Keratinocyte (primary cell): ENCODE results near the gene OASL. TPM values are rescaled to one million over a fixed set of nuclear protein-coding genes. Genes with fewer than 3 reads are reported as not detected.
"Not testable (repeated sequence)": the region's sequence is repeated elsewhere in the genome, so short reads cannot be mapped to it uniquely, and the experiment has no call there.

Experiments used
- DNase-seq: peaks from one replicate; pipeline ENCODE4 v3.0.0-alpha.2; 2011; ENCODE audit warnings: low read depth, missing footprints, low spot score
- FAIRE-seq: peaks from 2 replicates; lab custom pipeline; 2011; peaks lifted over from hg19 to GRCh38; lab: Jason Lieb, UNC
- H2AFZ ChIP-seq: 2 replicates; pipeline ENCODE4 v1.6.0; 2012; ENCODE audit warnings: low read length, control low read depth, inconsistent platforms; ENCODE audit not compliant: control insufficient read depth
- H3K27ac ChIP-seq: 2 replicates; pipeline ENCODE4 v1.5.1; 2011; ENCODE audit warnings: low read length; ENCODE audit not compliant: control insufficient read depth, insufficient read depth
- H3K27me3 ChIP-seq: 3 replicates; pipeline ENCODE4 v1.6.0; 2011; ENCODE audit warnings: low read length; ENCODE audit not compliant: control insufficient read depth, insufficient read depth; ENCODE audit errors: extremely low read depth
- H3K36me3 ChIP-seq, 2 experiments: 2 replicates in 1 of 2; 3 replicates in 1 of 2; pipeline ENCODE4 v1.5.1; 2011; ENCODE audit warnings: low read length in 2 of 2, mild to moderate bottlenecking in 1 of 2; ENCODE audit not compliant: control insufficient read depth in 2 of 2, insufficient read depth in 2 of 2; ENCODE audit errors: extremely low read depth in 1 of 2
- H3K4me1 ChIP-seq: 3 replicates; pipeline ENCODE4 v1.5.1; 2011; ENCODE audit warnings: low read length; ENCODE audit not compliant: control insufficient read depth, insufficient read depth; ENCODE audit errors: extremely low read depth
- H3K4me2 ChIP-seq: 3 replicates; pipeline ENCODE4 v1.6.0; 2011; ENCODE audit warnings: low read depth, low read length; ENCODE audit not compliant: control insufficient read depth, insufficient read depth; ENCODE audit errors: extremely low read depth
- H3K4me3 ChIP-seq, 3 experiments: fragments of 200-600 bp in 1 of 3; sonication (generic) in 1 of 3; 2 replicates in 2 of 3; 3 replicates in 1 of 3; pipeline ENCODE4 v1.5.1; 2011 to 2016; ENCODE audit warnings: low read length in 3 of 3, mild to moderate bottlenecking in 3 of 3, control low read depth in 2 of 3, inconsistent platforms in 1 of 3, low read depth in 1 of 3, mixed read lengths in 1 of 3, mixed run types in 1 of 3, moderate library complexity in 1 of 3; ENCODE audit not compliant: control insufficient read depth in 2 of 3, insufficient read depth in 2 of 3; ENCODE audit errors: extremely low read depth in 1 of 3
- H3K79me2 ChIP-seq: 2 replicates; pipeline ENCODE4 v1.6.0; 2012; ENCODE audit warnings: low read length; ENCODE audit not compliant: control insufficient read depth, insufficient read depth
- H3K9ac ChIP-seq: 3 replicates; pipeline ENCODE4 v1.6.0; 2011; ENCODE audit warnings: low read length; ENCODE audit not compliant: control insufficient read depth, insufficient read depth; ENCODE audit errors: extremely low read depth
- H3K9me1 ChIP-seq: 3 replicates; pipeline ENCODE4 v1.6.0; 2011; ENCODE audit warnings: low read length; ENCODE audit not compliant: control insufficient read depth, insufficient read depth; ENCODE audit errors: extremely low read depth
- H3K9me3 ChIP-seq: 2 replicates; pipeline ENCODE4 v1.5.1; 2012; ENCODE audit warnings: low read depth, low read length; ENCODE audit not compliant: control insufficient read depth
- H4K20me1 ChIP-seq: 3 replicates; pipeline ENCODE4 v1.6.0; 2011; ENCODE audit warnings: low read length; ENCODE audit not compliant: control insufficient read depth, insufficient read depth; ENCODE audit errors: extremely low read depth
- EZH2 ChIP-seq: IDR thresholded peaks from one replicate; pipeline ENCODE4 v1.6.1; 2012; ENCODE audit warnings: inconsistent platforms, mild to moderate bottlenecking, low read length, moderate library complexity
- dilution Hi-C: fragments of 300-500 bp; cut with MboI; formaldehyde crosslinking; loops from one replicate; pipeline ENCODE4 v1.7.0; 2020; ENCODE audit warnings: low sequenced_read_pairs; ENCODE audit not compliant: extremely low pct_ligation_motif_present
- polyA plus RNA-seq, 5 experiments: library from polyadenylated mRNA; depleted of rRNA in 3 of 5; stranded (reverse) in 3 of 5; stranded (forward) in 1 of 5; unstranded in 1 of 5; fragments of >200 nt; gene quantifications; 1 replicate in 1 of 5; 2 replicates in 3 of 5; 3 replicates in 1 of 5; pipeline versions ENCODE4 v1.2.1 to v1.2.3, GENCODE V29; 2011 to 2012; ENCODE audit warnings: missing spikeins in 2 of 5, low read depth in 1 of 5, low replicate concordance in 1 of 5
- TF ChIP-seq, protein P1 (sequence below), 3 experiments: IDR thresholded peaks in 1 of 3; conservative IDR thresholded peaks in 1 of 3; optimal IDR thresholded peaks in 1 of 3; 2 replicates in 2 of 3; 3 replicates in 1 of 3; pipeline versions ENCODE3 to v1.5.1; 2011; ENCODE audit warnings: low read length in 3 of 3, mild to moderate bottlenecking in 3 of 3, moderate library complexity in 2 of 3, control low read depth in 1 of 3, inconsistent platforms in 1 of 3; ENCODE audit not compliant: insufficient read depth in 2 of 3; ENCODE audit errors: extremely low read depth in 1 of 3

OASL gene
- polyA plus RNA-seq, 1 donor (not counting 4 experiments of a cell fraction or from before 2014, with no cell fraction given) = 3.6 TPM

DNA sequence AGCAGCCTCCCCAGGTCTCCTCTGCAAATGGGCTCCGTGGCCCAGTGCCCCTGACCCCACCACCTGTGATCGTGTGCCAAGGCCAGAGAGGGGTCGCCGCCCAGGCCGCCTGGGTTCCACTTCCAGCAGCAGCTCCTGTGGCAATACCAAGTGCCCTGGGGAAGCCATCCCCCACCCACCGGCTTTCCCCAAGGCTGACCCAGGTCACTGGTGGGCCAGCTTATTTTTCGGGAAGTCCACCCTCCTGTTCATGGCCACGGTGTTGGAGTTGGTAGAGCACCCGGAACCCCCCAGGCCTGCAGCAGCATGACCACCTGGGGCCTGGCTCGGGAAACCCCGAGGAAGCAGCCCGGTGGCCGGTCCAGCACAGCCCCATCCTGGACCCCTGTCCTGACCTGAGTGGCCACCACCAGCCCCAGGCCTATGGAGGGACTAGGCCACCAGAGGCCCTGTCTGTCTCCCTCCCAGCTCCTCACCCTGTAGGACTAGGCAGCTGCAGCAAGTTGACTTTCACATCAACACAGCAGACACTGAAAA lies 40.8 kb upstream of the OASL start:
- dilution Hi-C loops = no loop called here
- TF ChIP-seq, protein P1, sequence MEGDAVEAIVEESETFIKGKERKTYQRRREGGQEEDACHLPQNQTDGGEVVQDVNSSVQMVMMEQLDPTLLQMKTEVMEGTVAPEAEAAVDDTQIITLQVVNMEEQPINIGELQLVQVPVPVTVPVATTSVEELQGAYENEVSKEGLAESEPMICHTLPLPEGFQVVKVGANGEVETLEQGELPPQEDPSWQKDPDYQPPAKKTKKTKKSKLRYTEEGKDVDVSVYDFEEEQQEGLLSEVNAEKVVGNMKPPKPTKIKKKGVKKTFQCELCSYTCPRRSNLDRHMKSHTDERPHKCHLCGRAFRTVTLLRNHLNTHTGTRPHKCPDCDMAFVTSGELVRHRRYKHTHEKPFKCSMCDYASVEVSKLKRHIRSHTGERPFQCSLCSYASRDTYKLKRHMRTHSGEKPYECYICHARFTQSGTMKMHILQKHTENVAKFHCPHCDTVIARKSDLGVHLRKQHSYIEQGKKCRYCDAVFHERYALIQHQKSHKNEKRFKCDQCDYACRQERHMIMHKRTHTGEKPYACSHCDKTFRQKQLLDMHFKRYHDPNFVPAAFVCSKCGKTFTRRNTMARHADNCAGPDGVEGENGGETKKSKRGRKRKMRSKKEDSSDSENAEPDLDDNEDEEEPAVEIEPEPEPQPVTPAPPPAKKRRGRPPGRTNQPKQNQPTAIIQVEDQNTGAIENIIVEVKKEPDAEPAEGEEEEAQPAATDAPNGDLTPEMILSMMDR (optimal IDR thresholded peaks at IDR 0.05 in 1 of 3, IDR thresholded peaks at IDR 0.05 in 1 of 3, conservative IDR thresholded peaks at IDR 0.05 in 1 of 3; ENCODE audit: extremely low read depth in 1 of 3, insufficient read depth in 2 of 3, low read length in 3 of 3) = no peak
- TF ChIP-seq EZH2 = no peak

DNA sequence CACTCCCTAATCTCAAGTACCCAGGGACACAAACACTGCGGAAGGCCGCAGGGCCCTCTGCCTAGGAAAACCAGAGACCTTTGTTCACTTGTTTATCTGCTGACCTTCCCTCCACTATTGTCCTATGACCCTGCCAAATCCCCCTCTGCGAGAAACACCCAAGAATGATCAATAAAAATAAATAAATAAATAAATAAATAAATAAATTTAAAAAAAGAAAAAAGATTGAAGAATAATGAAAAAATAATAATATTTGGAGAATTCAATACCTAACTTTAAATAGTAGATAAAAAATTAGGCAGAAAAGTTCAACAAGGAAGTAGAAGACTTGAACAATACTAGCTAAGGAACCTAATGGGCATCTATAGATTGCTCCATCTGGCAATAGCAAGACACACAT lies 38.4 kb upstream of the OASL start:
- H3K4me3 ChIP-seq, H4K20me1 ChIP-seq, H3K27ac ChIP-seq, H3K4me1 ChIP-seq, H3K36me3 ChIP-seq, FAIRE-seq, H3K9ac ChIP-seq, H3K9me3 ChIP-seq, dilution Hi-C loops, H3K9me1 ChIP-seq, H2AFZ ChIP-seq, H3K4me2 ChIP-seq, DNase-seq, H3K27me3 ChIP-seq, H3K79me2 ChIP-seq: not testable (repeated sequence)

More for the DNA sequence above, 40.8 kb upstream of the OASL start:
- Histone ChIP-seq H3K9ac (no peak overlapping the region), H3K9me3 (no peaks in the 10 kb centered on the region), H3K36me3 (no peaks in the 10 kb centered on the region), H3K9me1 (no peaks in the 10 kb centered on the region), H3K4me1 (no peaks in the 10 kb centered on the region), H3K4me2 (no peak overlapping the region), H3K4me3 (no peak overlapping the region), H3K27me3 (no peaks in the 10 kb centered on the region), H2AFZ (no peak overlapping the region), H3K27ac (no peak overlapping the region), H3K79me2 (no peaks in the 10 kb centered on the region), H4K20me1 (no peaks in the 10 kb centered on the region)
- FAIRE-seq = no peak
- no peak for DNase-seq

DNA sequence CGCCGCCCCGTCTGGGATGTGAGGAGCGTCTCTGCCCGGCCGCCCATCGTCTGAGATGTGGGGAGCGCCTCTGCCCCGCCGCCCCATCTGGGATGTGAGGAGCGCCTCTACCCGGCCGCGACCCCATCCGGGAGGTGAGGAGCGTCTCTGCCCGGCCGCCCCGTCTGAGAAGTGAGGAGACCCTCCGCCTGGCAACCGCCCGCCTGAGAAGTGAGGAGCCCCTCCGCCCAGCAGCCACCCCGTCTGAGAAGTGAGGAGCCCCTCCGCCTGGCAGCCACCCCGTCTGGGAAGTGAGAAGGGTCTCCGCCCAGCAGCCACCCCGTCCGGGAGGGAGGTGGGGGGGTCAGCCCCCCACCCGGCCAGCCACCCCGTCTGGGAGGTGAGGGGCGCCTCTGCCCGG lies 36.9 kb upstream of the OASL start:
- H4K20me1 ChIP-seq, H3K27ac ChIP-seq, dilution Hi-C loops, H3K79me2 ChIP-seq, H3K27me3 ChIP-seq, H2AFZ ChIP-seq, H3K9me3 ChIP-seq, H3K36me3 ChIP-seq, H3K9ac ChIP-seq, DNase-seq, H3K4me1 ChIP-seq, H3K9me1 ChIP-seq, FAIRE-seq, H3K4me3 ChIP-seq, H3K4me2 ChIP-seq: not testable (repeated sequence)
